Upper lobe of right lung (tissue), 1 donor: Measurements from ENCODE around the gene TRIM45. TPM values are rescaled to one million over a fixed set of nuclear protein-coding genes. Genes with fewer than 3 reads are reported as not detected.
"Not testable (repeated sequence)": the region's sequence is repeated elsewhere in the genome, so short reads cannot be mapped to it uniquely, and the experiment has no call there.

Source experiments
- ATAC-seq: fragments of 200-7000 bp; cut with Tn5 transposase; one replicate; pipeline ENCODE4 v1.9.1; 2020; ENCODE audit warnings: mild to moderate bottlenecking, moderate library complexity
- DNase-seq: peaks from one replicate; pipeline ENCODE4 v3.0.0-alpha.2; 2020
- H3K27ac ChIP-seq: fragments of 200-600 bp; one replicate; pipeline ENCODE4 v1.8.0; 2022
- H3K27me3 ChIP-seq: fragments of 200-600 bp; one replicate; pipeline ENCODE4 v1.8.0; 2022; ENCODE audit warnings: mild to moderate bottlenecking
- H3K36me3 ChIP-seq: fragments of 200-600 bp; one replicate; pipeline ENCODE4 v1.8.0; 2022
- H3K4me1 ChIP-seq: fragments of 200-600 bp; one replicate; pipeline ENCODE4 v1.8.0; 2022
- H3K4me3 ChIP-seq: fragments of 200-600 bp; one replicate; pipeline ENCODE4 v1.8.0; 2022; ENCODE audit warnings: mild to moderate bottlenecking
- H3K9me3 ChIP-seq: fragments of 200-600 bp; one replicate; pipeline ENCODE4 v1.8.0; 2022
- intact Hi-C: fragments of 100-400 bp; cut with DNase I; formaldehyde crosslinking; loops from one replicate; pipeline ENCODE4 v1.11.0; 2022
- total RNA-seq: library from RNA; stranded (reverse); fragmentation: NEBNext Ultra II Directional; extraction: Animal tissue kit (Norgen Biotek cat#: 25700); gene quantifications from one replicate; pipeline ENCODE4 v1.2.1, GENCODE V29; 2021
- TF ChIP-seq, protein P1 (sequence below): fragments of 200-600 bp; IDR thresholded peaks from one replicate; pipeline ENCODE4 v1.8.0; 2022; ENCODE audit warnings: antibody characterized with exemption
- donor health status: DM: no; HTN: yes; CAD: no; lungs with severe emphysema.

The TRIM45 gene
- total RNA-seq, 1 donor from 2014 or later = 1.7 TPM

DNA sequence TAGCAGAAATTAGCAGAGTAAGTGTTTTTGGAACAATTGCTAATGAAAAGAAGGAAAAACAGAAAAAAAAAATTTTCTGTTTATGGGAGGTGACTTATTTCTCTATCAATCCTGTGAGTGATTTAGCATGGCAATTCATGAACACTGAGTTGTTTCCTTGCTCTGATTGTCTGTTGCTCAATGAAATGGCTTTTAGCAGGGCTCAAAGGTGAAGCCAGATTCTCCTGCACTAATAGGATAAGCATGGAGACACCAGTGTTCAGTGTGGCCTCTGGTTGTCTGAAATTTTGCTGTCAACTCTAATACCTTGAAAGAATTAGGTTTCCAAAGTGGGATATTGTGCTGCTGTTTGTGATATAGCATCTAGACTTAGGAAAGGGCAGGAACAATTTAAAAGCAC, 15.8 kb downstream of the TRIM45 start:
- no peaks in the 10 kb centered on the region for H3K9me3 ChIP-seq
- no peaks in the 10 kb centered on the region for H3K27me3 ChIP-seq
- intact Hi-C loops = no loop called here
- DNase-seq (no peak), ATAC-seq (no peak)
- no peaks in the 10 kb centered on the region for H3K4me1 ChIP-seq
- H3K4me3 ChIP-seq = no peak overlapping the region
- peaks cover 6% of the 10 kb centered on the region for H3K36me3 ChIP-seq
- TF ChIP-seq, protein P1, sequence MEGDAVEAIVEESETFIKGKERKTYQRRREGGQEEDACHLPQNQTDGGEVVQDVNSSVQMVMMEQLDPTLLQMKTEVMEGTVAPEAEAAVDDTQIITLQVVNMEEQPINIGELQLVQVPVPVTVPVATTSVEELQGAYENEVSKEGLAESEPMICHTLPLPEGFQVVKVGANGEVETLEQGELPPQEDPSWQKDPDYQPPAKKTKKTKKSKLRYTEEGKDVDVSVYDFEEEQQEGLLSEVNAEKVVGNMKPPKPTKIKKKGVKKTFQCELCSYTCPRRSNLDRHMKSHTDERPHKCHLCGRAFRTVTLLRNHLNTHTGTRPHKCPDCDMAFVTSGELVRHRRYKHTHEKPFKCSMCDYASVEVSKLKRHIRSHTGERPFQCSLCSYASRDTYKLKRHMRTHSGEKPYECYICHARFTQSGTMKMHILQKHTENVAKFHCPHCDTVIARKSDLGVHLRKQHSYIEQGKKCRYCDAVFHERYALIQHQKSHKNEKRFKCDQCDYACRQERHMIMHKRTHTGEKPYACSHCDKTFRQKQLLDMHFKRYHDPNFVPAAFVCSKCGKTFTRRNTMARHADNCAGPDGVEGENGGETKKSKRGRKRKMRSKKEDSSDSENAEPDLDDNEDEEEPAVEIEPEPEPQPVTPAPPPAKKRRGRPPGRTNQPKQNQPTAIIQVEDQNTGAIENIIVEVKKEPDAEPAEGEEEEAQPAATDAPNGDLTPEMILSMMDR = no peak
- H3K27ac ChIP-seq = no peak overlapping the region

DNA sequence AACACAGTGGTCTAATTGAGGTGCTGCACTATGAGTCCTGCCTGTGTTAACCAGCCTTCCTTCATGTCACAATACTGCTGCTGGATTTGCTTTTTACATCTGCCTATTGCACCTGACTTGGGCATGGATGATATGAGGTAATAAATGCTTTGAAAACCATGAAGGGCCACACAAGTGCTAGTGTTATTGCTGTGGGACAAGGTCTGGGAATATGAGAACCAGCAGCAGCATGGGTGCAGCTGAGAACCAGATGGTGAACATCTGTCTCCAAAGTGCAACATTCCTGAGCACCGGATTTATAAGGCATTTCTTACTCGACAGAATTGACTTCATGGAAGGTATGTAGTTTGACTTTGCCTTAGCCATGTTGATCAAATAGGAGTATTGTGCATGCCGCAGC, 16.6 kb downstream of the TRIM45 start:
- Histone ChIP-seq H3K27ac (no peak overlapping the region), H3K36me3 (peaks cover 6% of the 10 kb centered on the region), H3K4me3 (no peak overlapping the region), H3K9me3 (no peaks in the 10 kb centered on the region), H3K4me1 (no peaks in the 10 kb centered on the region), H3K27me3 (no peaks in the 10 kb centered on the region)
- intact Hi-C loops = no loop called here
- TF ChIP-seq, protein P1 = no peak
- no peak for ATAC-seq
- no peak for DNase-seq

DNA sequence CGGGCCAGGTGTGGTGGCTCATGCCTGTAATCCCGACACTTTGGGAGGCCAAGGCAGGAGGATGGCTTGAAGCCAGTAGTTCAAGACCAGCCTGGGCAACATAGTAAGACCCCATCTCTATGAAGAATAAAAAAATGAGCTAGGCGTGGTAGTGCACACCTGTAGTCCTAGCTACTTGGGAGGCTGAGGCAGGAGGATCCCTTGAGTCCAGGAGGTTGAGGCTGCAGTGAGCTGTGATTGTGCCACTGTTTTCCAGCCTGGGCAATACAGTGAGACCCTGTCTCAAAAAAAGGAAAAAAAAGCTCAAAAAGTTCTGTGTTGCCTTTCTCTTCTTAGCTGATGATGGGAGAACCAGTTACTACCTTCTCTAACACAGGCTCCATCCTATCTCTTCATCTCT, 19.7 kb downstream of the TRIM45 start:
- peaks cover 13% of the 10 kb centered on the region for H3K36me3 ChIP-seq
- H3K4me1 ChIP-seq, DNase-seq, H3K4me3 ChIP-seq, H3K9me3 ChIP-seq, ATAC-seq, H3K27ac ChIP-seq, H3K27me3 ChIP-seq, intact Hi-C loops: not testable (repeated sequence)

DNA sequence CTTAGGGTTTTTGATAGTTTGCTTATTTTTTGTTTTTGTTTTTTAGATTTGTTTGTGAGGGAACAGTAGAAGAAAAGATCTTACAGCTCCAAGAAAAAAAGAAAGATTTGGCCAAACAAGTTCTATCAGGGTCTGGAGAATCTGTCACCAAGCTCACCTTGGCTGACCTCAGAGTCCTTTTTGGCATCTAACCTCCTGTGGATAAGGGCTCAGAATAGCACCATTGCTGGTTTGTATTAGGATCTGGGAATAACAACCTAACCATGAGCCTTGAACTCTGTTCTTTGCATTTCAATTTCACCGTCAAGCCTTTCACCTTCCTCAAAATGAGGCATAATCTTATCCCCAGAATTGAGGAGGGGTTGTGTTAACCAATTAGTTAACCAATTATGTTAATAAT, 20.2 kb downstream of the TRIM45 start:
- intact Hi-C loops = no loop called here
- no peaks in the 10 kb centered on the region for H3K27me3 ChIP-seq
- no peak for ATAC-seq
- H3K27ac ChIP-seq = no peak overlapping the region
- DNase-seq = no peak
- H3K4me1 ChIP-seq = no peaks in the 10 kb centered on the region
- no peaks in the 10 kb centered on the region for H3K9me3 ChIP-seq
- TF ChIP-seq, protein P1 = no peak
- peaks cover 13% of the 10 kb centered on the region for H3K36me3 ChIP-seq
- H3K4me3 ChIP-seq = no peak overlapping the region

DNA sequence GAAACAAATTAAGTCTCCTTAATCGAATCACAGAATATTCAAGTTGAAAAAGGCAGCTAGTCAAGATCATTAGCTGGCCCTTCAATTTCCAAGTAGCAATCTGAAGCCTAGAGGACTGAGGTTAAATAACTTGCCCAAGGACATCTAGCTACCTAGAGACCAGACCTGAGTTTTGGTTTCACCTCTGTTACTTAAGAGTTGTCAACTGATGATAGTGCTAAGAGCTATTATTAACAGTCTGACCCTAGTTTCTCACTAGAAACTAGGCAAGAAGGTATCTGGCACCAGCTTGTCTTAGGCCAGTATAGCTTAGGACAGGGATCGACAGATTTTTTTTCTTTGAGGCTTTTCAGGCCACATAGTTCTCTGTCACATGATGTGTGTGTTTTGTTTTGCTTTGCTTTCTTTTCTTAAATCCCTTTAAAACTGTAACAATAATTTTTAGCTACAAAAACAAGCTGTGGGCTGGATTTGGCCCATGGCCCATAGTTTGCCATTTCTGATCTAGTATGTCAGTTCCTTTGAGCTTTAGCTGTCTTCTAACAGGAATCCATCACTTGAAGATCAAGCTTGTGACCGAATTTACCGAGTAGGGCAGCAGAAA, 23.2 kb downstream of the TRIM45 start:
- Histone ChIP-seq H3K4me3 (no peak overlapping the region), H3K27me3 (no peaks in the 10 kb centered on the region), H3K9me3 (no peaks in the 10 kb centered on the region), H3K36me3 (peaks cover 13% of the 10 kb centered on the region), H3K27ac (no peak overlapping the region), H3K4me1 (no peaks in the 10 kb centered on the region)
- intact Hi-C loops = no loop called here
- DNase-seq (no peak), ATAC-seq (no peak)
- TF ChIP-seq, protein P1 = no peak

DNA sequence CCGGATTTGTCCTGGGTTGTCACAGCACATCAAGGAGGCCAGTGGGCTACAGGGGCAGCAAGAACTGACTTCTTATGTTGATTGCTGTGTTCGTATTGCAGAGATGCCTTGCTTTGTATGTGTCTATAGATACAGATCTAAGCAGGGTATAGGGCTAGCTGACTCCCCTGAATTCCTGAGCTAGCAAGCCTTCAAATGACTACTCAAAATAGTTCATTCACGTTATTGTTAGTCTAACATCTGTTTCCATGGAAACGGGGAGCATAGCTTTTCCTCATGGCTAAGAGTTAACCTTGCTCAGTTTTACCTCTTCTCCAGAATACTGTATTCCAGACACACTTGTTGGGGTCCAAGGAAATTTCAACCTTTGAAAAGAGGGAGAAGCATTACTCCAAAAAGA, 24.1 kb downstream of the TRIM45 start:
- no peaks in the 10 kb centered on the region for H3K9me3 ChIP-seq
- peaks cover 7% of the 10 kb centered on the region for H3K36me3 ChIP-seq
- H3K4me3 ChIP-seq = no peak overlapping the region
- ATAC-seq (no peak), DNase-seq (no peak)
- no peaks in the 10 kb centered on the region for H3K4me1 ChIP-seq
- intact Hi-C loops = no loop called here
- no peak overlapping the region for H3K27ac ChIP-seq
- TF ChIP-seq, protein P1 = no peak
- no peaks in the 10 kb centered on the region for H3K27me3 ChIP-seq
